HL-60 (cell line): Measurements from ENCODE around the gene NEK7.

Source experiments
- DNase-seq, 2 experiments: peaks; one replicate each; pipeline ENCODE4 v3.0.0-alpha.2; 2010 to 2020; ENCODE audit warnings: low read depth in 1 of 2, low spot score in 1 of 2
- H3K27ac ChIP-seq: fragments of 250-450 bp; sonication (Bioruptor Pico); replicated peaks from 2 replicates; pipeline ENCODE4 v1.5.1; 2020; ENCODE audit warnings: mild to moderate bottlenecking, moderate library complexity
- H3K27me3 ChIP-seq: fragments of 250-450 bp; sonication (Bioruptor Pico); 2 replicates; pipeline ENCODE4 v1.5.1; 2021; ENCODE audit warnings: mild to moderate bottlenecking, moderate library complexity; ENCODE audit not compliant: insufficient read depth, poor library complexity, severe bottlenecking
- H3K4me3 ChIP-seq: replicated peaks from 2 replicates; pipeline ENCODE4 v1.5.1; 2011; ENCODE audit warnings: mild to moderate bottlenecking, control low read depth, low read length; ENCODE audit not compliant: insufficient read depth
- CTCF ChIP-seq: IDR thresholded peaks from one replicate; pipeline ENCODE4 v1.5.1; 2011; ENCODE audit warnings: low read length, control low read depth, inconsistent platforms; ENCODE audit not compliant: insufficient read depth
- GABPA ChIP-seq: IDR thresholded peaks from 2 replicates; pipeline ENCODE4 v1.6.1; 2012; ENCODE audit warnings: low read depth
- POLR2AphosphoS5 ChIP-seq: IDR thresholded peaks from 2 replicates; pipeline ENCODE4 v1.6.1; 2012; ENCODE audit warnings: low read depth
- SPI1 ChIP-seq: IDR thresholded peaks from 2 replicates; pipeline ENCODE4 v1.6.1; 2012; ENCODE audit warnings: low read depth, mild to moderate bottlenecking, borderline replicate concordance
- TF ChIP-seq, protein P1 (sequence below): IDR thresholded peaks from 2 replicates; pipeline ENCODE4 v1.6.1; 2012; ENCODE audit warnings: low read depth; ENCODE audit not compliant: insufficient replicate concordance

Gene NEK7

GRCh38 chr1:198174297-198174696, 17.5 kb downstream of the NEK7 start:
- no peaks in the 10 kb centered on the region for H3K27me3 ChIP-seq
- DNase-seq, result no peak
- H3K4me3 ChIP-seq, result no peak overlapping the region
- TF ChIP-seq GABPA (no peak), CTCF (no peak), SPI1 (no peak), POLR2AphosphoS5 (no peak)
- TF ChIP-seq, protein P1, sequence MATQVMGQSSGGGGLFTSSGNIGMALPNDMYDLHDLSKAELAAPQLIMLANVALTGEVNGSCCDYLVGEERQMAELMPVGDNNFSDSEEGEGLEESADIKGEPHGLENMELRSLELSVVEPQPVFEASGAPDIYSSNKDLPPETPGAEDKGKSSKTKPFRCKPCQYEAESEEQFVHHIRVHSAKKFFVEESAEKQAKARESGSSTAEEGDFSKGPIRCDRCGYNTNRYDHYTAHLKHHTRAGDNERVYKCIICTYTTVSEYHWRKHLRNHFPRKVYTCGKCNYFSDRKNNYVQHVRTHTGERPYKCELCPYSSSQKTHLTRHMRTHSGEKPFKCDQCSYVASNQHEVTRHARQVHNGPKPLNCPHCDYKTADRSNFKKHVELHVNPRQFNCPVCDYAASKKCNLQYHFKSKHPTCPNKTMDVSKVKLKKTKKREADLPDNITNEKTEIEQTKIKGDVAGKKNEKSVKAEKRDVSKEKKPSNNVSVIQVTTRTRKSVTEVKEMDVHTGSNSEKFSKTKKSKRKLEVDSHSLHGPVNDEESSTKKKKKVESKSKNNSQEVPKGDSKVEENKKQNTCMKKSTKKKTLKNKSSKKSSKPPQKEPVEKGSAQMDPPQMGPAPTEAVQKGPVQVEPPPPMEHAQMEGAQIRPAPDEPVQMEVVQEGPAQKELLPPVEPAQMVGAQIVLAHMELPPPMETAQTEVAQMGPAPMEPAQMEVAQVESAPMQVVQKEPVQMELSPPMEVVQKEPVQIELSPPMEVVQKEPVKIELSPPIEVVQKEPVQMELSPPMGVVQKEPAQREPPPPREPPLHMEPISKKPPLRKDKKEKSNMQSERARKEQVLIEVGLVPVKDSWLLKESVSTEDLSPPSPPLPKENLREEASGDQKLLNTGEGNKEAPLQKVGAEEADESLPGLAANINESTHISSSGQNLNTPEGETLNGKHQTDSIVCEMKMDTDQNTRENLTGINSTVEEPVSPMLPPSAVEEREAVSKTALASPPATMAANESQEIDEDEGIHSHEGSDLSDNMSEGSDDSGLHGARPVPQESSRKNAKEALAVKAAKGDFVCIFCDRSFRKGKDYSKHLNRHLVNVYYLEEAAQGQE, result no peak
- no peak overlapping the region for H3K27ac ChIP-seq

GRCh38 chr1:198175423-198176170, 18.8 kb downstream of the NEK7 start:
- no peak for TF ChIP-seq CTCF
- no peak for TF ChIP-seq SPI1
- Histone ChIP-seq H3K27ac (no peak overlapping the region), H3K27me3 (no peaks in the 10 kb centered on the region), H3K4me3 (no peak overlapping the region)
- no peak for DNase-seq

DNA sequence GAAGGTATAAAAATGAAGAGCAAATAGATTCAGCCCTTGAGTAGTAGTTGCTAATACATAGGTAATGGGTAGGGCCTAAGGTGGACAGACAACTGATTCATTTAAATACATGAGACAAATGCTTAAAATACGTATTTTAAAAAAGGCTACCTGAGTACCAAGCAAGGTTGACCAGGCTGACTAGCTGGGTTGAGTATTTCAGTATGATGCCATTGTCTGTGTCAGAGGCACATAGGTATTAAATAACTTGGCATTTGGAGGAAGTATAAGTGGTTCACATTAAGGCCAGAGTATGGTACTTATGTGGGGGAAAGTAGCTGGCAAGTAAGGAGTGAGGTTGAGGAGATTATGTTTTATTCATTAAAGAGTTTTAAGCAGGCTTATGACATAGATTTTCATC, 19.4 kb downstream of the NEK7 start:
- H3K4me3 ChIP-seq, result no peak overlapping the region
- no peaks in the 10 kb centered on the region for H3K27me3 ChIP-seq
- TF ChIP-seq CTCF (no peak), POLR2AphosphoS5 (no peak), SPI1 (no peak), GABPA (no peak)
- TF ChIP-seq, protein P1, result no peak
- no peak for DNase-seq
- H3K27ac ChIP-seq, result no peak overlapping the region

DNA sequence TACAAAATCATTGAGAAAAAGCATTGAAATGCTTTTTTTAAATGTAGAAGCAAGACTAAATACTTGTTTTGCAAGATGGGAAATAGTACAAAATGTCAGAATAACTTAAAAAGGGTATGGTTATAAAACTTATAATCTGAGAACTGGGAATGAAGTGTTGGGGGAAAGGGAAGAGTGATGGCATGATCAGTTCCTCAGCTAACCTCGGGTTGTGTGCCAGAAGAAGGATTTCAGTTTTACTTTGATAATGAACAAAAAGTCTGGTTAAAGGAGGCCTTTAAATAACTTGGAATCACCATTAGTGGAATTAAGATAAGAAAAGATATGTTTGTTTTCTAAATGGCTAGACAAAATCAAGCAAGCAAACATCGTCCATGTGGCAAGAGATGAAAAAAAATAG, 20.7 kb downstream of the NEK7 start:
- Histone ChIP-seq H3K27ac (no peak overlapping the region), H3K27me3 (no peaks in the 10 kb centered on the region), H3K4me3 (no peak overlapping the region)
- no peak for TF ChIP-seq GABPA
- no peak for TF ChIP-seq CTCF
- TF ChIP-seq, protein P1, result no peak
- TF ChIP-seq SPI1, result no peak
- TF ChIP-seq POLR2AphosphoS5, result no peak
- no peak for DNase-seq
